NB4 (cell line): ENCODE data around the gene CCDC177.

Experiments used
- DNase-seq: peaks from one replicate; pipeline ENCODE4 v3.0.0; 2010; ENCODE audit warnings: low read depth
- H3K4me3 ChIP-seq: one replicate; pipeline ENCODE4 v1.5.1; 2011; ENCODE audit warnings: mild to moderate bottlenecking, low read depth, low read length, moderate library complexity
- CTCF ChIP-seq: IDR thresholded peaks from one replicate; pipeline ENCODE4 v1.5.1; 2012; ENCODE audit warnings: low read depth, low read length
- MAX ChIP-seq: IDR thresholded peaks from 2 replicates; pipeline ENCODE4 v1.6.1; 2011; ENCODE audit warnings: low read depth, low read length
- MYC ChIP-seq: IDR thresholded peaks from 2 replicates; pipeline ENCODE4 v1.6.1; 2011; ENCODE audit warnings: low read depth, low read length
- POLR2A ChIP-seq: IDR thresholded peaks from 2 replicates; pipeline ENCODE4 v1.6.1; 2011; ENCODE audit warnings: mild to moderate bottlenecking; ENCODE audit not compliant: insufficient read length; ENCODE audit errors: extremely low read depth

The CCDC177 gene

GRCh38 chr14:69554500-69554899 lies 20.2 kb downstream of the CCDC177 start:
- H3K4me3 ChIP-seq = no peak overlapping the region
- no peak for DNase-seq
- TF ChIP-seq MYC (no peak), CTCF (no peak), MAX (no peak), POLR2A (no peak)

- peak; percentile 51 for DNase-seq
- H3K4me3 ChIP-seq = no peak overlapping the region
- TF ChIP-seq CTCF (no peak), MYC (no peak), POLR2A (no peak), MAX (no peak)
Observed at GRCh38 chr14:69553252-69553651, 21.4 kb downstream of the CCDC177 start.

GRCh38 chr14:69551511-69551910 lies 23.2 kb downstream of the CCDC177 start:
- TF ChIP-seq POLR2A (no peak), MAX (no peak)
- no peak overlapping the region for H3K4me3 ChIP-seq
- no peak for DNase-seq

GRCh38 chr14:69548566-69548965 lies 26.1 kb downstream of the CCDC177 start:
- TF ChIP-seq POLR2A (no peak), CTCF (no peak), MAX (no peak), MYC (no peak)
- H3K4me3 ChIP-seq = no peak overlapping the region
- no peak for DNase-seq

GRCh38 chr14:69547701-69548348 lies 26.8 kb downstream of the CCDC177 start:
- TF ChIP-seq CTCF = peak; percentile 48
- no peak for TF ChIP-seq POLR2A
- no peak for DNase-seq
- no peak overlapping the region for H3K4me3 ChIP-seq

- DNase-seq = peak; percentile 87
- TF ChIP-seq POLR2A (no peak), MAX (no peak; the same call in 1 of the 2 replicates), MYC (no peak), CTCF (no peak)
- H3K4me3 ChIP-seq = no peak overlapping the region
Observed at GRCh38 chr14:69543341-69544115, 31.1 kb downstream of the CCDC177 start.
